ENCODE data around the gene OTX2.

OTX2 gene

DNA sequence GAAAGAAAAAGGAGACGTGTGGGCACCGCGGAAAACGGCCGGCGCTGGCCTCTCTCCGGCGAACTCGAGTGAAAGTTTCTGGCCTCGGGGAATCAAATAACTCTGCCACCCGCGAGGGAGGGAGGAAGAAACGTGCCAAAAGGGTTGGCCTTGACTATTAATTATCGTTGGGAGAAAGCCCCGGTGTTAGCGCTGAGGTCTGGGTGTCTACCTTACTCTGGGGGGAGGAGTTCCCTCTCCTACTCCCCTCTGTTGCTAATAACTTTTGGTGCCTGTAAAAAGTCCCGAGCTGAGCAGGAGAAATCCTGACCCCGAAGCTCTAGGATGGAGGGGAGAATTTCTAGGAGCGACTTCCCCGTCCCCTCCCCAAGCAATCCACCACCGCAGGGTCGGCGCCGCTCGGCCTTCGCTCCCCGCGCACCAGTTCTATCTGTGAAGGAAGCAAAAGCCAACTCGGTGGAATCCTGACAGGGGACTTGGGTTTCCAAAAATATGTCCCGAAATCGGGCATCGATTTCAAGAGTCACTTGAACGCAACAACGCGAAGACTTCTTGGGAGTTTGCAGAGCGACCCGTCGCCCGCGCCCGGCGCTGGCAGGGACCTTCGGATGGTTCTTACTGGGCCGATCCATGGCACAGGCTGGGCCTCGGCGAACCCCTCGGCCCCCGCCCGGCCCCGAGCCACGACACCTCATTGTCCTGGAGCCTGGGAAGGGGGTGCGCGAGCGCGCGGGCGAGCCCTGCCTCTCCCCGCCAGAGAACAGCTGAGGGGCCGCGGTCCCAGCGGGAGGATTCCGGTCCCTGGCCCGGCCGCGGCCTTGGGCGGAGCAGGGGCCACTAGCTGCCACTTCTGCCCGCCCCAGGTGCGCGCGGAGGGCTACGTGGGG, 1.7 kb downstream of the OTX2 start:
- in situ Hi-C loops (cut with MboI; ENCODE audit: low sequenced_read_pairs): loop anchor here (10.0 to 25.0 kb wide), 2 partner anchors 154 to 379 kb away; no protein-coding TSS in a partner anchor
- Histone ChIP-seq H3K27me3 (ENCODE audit: low read depth) (no peaks in the 10 kb centered on the region), H3K4me3 (peak overlapping the region; percentile 76), H3K36me3 (replicated peaks) (peaks cover 64% of the 10 kb centered on the region), H3K4me1 (peaks cover 22% of the 10 kb centered on the region), H3K9me3 (no peaks in the 10 kb centered on the region)
- peak in 1 of 2 experiments; percentile 71 for DNase-seq (ENCODE audit: low spot score in 2 of 2)

DNA sequence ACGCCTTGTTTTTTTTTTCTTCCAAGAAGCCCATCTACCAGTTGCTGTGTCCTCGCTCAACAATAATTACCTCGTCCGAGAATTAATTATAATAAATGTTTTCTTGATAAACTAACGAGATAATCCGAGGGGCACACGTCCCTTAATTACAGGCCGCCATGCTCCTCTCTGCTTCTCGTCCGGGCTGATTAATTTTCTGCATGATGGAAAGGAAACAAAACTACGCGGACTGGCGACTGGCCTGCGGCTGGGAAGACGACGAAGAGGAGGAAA, 2.2 kb downstream of the OTX2 start:
- DNase-seq (ENCODE audit: low spot score in 2 of 2): no peak
- in situ Hi-C loops (cut with MboI; ENCODE audit: low sequenced_read_pairs): loop anchor here (10.0 to 25.0 kb wide), 2 partner anchors 153 to 379 kb away; no protein-coding TSS in a partner anchor
- Histone ChIP-seq H3K4me1 (peaks cover 28% of the 10 kb centered on the region), H3K9me3 (no peaks in the 10 kb centered on the region), H3K27me3 (ENCODE audit: low read depth) (no peaks in the 10 kb centered on the region), H3K36me3 (replicated peaks) (peaks cover 70% of the 10 kb centered on the region), H3K4me3 (peak overlapping the region; percentile 76)

DNA sequence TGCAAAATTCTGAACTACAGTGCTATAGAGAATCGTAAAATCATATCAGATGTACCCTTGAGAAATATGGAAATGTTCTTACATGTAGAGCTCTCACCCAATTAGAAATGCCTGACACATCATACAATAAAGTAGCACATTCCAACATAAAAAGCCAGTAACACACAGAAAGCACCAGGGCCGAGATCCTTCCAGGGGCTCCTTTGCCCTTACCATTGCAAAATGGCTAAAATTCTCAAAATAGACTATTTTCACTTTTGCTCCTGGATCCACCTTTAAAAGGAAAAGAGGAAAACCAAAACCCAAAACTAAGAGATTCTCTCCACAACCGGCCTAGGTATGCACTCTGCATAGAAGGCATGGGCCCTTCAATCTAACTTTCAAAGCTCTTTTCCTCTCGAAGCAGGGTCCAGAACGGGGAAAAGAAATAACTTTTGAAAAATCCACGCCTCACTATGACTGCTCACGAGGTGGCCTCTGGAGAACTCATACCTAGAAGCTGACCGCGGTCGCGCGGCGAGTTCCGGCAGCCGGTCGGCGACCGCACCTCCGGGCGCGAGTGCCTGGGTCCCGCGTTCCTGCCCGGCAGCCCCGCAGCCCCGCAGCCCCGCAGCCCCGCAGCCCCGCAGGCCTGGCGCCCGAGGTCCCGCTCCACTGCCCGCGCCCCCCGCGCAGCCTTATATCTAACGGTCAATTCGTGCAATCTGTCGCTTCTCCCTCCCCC, 2.7 kb downstream of the OTX2 start:
- Histone ChIP-seq H3K4me1 (peaks cover 30% of the 10 kb centered on the region), H3K36me3 (replicated peaks) (peaks cover 75% of the 10 kb centered on the region), H3K4me3 (peak overlapping the region; percentile 76), H3K27me3 (ENCODE audit: low read depth) (no peaks in the 10 kb centered on the region), H3K9me3 (no peaks in the 10 kb centered on the region)
- in situ Hi-C loops (cut with MboI; ENCODE audit: low sequenced_read_pairs): loop anchor here (10.0 to 25.0 kb wide), 2 partner anchors 153 to 380 kb away; no protein-coding TSS in a partner anchor
- DNase-seq (ENCODE audit: low spot score in 2 of 2): peak in 1 of 2 experiments; percentile 40

DNA sequence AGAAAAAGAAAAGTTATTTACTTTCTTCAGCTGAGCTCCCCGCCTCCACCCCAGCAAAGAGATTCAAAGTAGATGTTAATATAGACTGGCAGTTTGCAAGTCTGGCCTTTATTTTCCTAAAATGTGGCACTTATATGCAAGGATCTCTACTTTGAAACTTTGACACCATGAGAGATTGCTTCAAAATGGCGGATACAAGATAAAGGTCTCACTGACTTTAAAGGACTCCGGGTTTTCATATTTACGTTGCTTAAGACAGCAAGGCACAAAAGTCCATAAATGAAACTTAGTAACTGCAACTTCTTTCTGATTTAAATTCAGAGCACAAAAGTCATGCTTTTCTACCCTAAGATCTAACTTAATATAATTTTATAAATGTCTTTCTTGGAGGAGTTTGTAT, 3.5 kb downstream of the OTX2 start:
- DNase-seq (ENCODE audit: low spot score in 2 of 2): peak in 1 of 2 experiments; percentile 39
- in situ Hi-C loops (cut with MboI; ENCODE audit: low sequenced_read_pairs): loop anchor here (10.0 to 25.0 kb wide), 2 partner anchors 152 to 381 kb away; no protein-coding TSS in a partner anchor
- Histone ChIP-seq H3K4me3 (peak overlapping the region; percentile 76), H3K36me3 (replicated peaks) (peaks cover 83% of the 10 kb centered on the region), H3K9me3 (no peaks in the 10 kb centered on the region), H3K27me3 (ENCODE audit: low read depth) (no peaks in the 10 kb centered on the region), H3K4me1 (peaks cover 29% of the 10 kb centered on the region)

DNA sequence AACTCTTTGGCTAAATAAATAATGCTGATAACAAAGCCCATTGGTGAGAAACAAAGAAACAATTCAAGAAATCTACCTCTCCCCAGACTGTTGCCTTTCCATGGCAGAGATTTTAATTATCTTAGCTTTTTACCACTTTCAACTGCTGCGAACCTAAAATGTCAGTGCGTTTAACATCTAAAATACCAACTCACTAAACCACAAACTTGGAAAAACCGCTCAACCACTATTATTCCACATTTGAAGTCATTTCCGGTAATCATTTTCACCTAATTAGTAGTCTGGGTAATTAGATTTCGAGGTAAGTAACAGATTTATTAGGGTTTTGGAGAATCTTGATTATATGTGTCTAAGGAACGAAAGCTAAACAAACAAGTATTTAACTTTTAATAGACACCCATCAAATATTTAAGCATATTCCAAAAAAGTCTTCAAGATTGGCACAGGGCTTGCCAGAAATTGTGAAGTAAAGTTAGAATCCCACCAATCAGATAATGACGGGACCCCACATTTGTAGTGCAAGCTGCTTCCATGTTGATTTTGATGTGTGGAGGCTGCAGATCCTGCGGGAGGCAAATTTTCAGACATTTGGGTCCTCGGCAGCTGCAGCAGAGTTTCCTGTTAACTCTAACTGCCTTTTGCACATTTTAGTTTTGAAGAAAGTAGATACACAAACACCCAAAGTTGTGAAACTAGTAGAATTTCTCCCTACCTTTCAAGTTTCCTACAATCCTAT, 4.1 kb downstream of the OTX2 start:
- peak overlapping the region; percentile 76 for H3K4me3 ChIP-seq
- H3K36me3 ChIP-seq (replicated peaks): peaks cover 89% of the 10 kb centered on the region
- no peaks in the 10 kb centered on the region for H3K27me3 ChIP-seq (ENCODE audit: low read depth)
- no peak for DNase-seq (ENCODE audit: low spot score in 2 of 2)
- peaks cover 29% of the 10 kb centered on the region for H3K4me1 ChIP-seq
- H3K9me3 ChIP-seq: no peaks in the 10 kb centered on the region
- in situ Hi-C loops (cut with MboI; ENCODE audit: low sequenced_read_pairs): loop anchor here (10.0 to 25.0 kb wide), 2 partner anchors 151 to 381 kb away; no protein-coding TSS in a partner anchor

DNA sequence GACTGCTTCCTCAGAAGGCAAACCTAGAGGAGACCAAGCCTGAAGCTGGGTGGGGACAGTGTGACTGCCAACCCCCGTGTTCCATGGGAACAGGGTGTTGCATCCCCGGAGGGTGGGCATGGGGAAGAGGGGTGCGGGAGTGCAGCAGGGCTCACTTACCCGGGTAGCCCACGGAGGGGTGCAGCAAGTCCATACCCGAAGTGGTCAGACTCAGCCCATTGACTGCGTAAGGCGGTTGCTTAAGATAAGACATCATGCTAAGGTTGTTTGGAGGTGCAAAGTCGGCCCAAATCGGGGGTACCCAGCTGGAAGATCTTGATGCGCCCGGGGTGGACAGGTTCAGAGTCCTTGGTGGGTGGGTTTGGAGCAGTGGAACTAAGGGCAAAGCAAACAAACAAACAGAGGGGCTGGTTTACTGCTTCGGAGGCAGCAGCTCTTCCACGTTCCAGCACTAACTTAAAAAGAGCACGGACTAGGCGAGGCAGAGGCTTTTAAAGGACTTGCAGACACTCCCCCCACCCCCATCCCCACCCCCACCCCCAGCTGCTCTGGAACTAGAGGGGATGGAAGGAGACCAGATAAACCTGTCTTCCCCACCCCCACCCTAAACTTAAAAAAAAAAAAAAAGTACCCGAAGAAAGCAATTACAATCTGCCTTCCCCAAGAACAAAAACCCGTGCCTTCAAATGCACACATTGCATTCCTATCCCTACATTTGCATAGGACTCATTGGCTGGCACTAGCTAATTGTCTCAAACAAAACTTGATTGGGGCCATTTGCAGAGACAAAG, 4.9 kb downstream of the OTX2 start:
- peak overlapping the region; percentile 76 for H3K4me3 ChIP-seq
- no peaks in the 10 kb centered on the region for H3K9me3 ChIP-seq
- H3K36me3 ChIP-seq (replicated peaks): peaks cover 96% of the 10 kb centered on the region
- no peak for DNase-seq (ENCODE audit: low spot score in 2 of 2)
- no peaks in the 10 kb centered on the region for H3K27me3 ChIP-seq (ENCODE audit: low read depth)
- in situ Hi-C loops (cut with MboI; ENCODE audit: low sequenced_read_pairs): loop anchor here (10.0 to 25.0 kb wide), 2 partner anchors 151 to 382 kb away; no protein-coding TSS in a partner anchor
- peaks cover 26% of the 10 kb centered on the region for H3K4me1 ChIP-seq

DNA sequence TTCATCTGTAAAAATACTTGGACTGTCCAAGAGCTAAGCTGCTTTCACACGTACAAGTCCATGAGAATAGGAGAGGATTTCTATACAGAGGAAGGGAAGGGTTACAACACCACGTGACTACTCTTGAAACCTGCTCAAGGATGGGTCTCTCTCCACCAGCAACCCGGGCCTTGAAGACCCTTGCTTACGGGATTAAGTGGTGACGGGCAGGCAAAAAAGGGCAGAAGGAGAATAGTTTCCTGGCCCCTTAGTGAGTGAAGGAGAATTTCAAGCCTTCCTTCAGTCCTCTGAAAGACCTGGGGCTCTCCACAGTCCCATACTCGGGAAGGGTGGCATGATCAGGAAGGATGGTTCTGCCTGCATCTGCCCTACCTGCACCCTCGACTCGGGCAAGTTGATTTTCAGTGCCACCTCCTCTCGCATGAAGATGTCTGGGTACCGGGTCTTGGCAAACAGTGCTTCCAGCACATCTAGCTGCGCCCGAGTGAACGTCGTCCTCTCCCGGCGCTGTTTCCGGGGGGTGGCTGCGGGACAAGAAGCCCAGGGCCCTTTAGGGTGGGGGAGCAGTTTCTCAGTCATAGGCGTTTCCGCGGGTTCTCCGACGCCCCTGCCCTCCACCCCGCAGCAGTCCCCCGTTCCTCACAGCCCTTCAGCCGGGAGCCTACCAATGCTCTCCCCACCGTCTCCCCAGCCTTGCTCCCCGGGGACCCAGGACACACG, 6.3 kb downstream of the OTX2 start:
- in situ Hi-C loops (cut with MboI; ENCODE audit: low sequenced_read_pairs): loop anchor here (10.0 to 25.0 kb wide), 2 partner anchors 149 to 383 kb away; no protein-coding TSS in a partner anchor

DNA sequence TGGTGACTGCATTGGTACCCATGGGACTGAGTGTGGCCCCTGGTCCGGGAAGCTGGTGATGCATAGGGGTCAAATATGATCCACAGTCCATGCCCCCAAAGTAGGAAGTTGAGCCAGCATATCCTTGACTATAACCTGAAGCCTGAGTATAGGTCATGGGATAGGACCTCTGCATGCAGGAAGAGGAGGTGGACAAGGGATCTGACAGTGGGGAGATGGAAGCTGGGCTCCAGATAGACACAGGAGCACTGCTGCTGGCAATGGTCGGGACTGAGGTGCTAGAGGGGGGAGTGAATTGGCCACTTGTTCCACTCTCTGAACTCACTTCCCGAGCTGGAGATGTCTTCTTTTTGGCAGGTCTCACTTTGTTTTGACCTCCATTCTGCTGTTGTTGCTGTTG, 8.4 kb downstream of the OTX2 start:
- no peaks in the 10 kb centered on the region for H3K9me3 ChIP-seq
- H3K27me3 ChIP-seq (ENCODE audit: low read depth): no peaks in the 10 kb centered on the region
- H3K4me1 ChIP-seq: peaks cover 30% of the 10 kb centered on the region
- no peak overlapping the region for H3K4me3 ChIP-seq
- H3K36me3 ChIP-seq (replicated peaks): peaks cover 85% of the 10 kb centered on the region
- DNase-seq (ENCODE audit: low spot score in 2 of 2): no peak
- in situ Hi-C loops (cut with MboI; ENCODE audit: low sequenced_read_pairs): loop anchor here (10.0 to 25.0 kb wide), 2 partner anchors 147 to 385 kb away; no protein-coding TSS in a partner anchor

More for the DNA sequence above, 6.3 kb downstream of the OTX2 start:
- no peaks in the 10 kb centered on the region for H3K9me3 ChIP-seq
- peak overlapping the region; percentile 19 for H3K4me3 ChIP-seq
- H3K36me3 ChIP-seq (replicated peaks): peaks cover 98% of the 10 kb centered on the region
- no peaks in the 10 kb centered on the region for H3K27me3 ChIP-seq (ENCODE audit: low read depth)
- peak in 1 of 2 experiments; percentile 22 for DNase-seq (ENCODE audit: low spot score in 2 of 2)
- H3K4me1 ChIP-seq: peaks cover 29% of the 10 kb centered on the region

DNA sequence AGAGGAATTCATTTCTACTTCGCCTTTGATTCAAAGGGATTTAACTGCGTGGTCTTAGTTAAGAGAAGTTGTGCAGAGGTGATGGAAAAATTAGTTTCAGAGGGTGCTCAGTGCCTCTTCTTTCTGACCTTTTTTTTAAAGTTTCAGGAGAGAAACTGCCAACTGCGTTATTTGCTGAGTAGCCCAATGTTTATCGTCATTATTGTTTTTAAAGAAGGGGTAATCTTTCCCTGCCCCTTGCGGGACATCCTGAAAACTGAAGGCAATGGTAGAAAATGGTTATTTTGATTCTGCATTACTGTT, 11.0 kb downstream of the OTX2 start:
- in situ Hi-C loops (cut with MboI; ENCODE audit: low sequenced_read_pairs): no loop called here
- Histone ChIP-seq H3K27me3 (ENCODE audit: low read depth) (no peaks in the 10 kb centered on the region), H3K4me1 (peaks cover 19% of the 10 kb centered on the region), H3K9me3 (no peaks in the 10 kb centered on the region), H3K4me3 (no peak overlapping the region), H3K36me3 (replicated peaks) (peaks cover 61% of the 10 kb centered on the region)
- no peak for DNase-seq (ENCODE audit: low spot score in 2 of 2)

DNA sequence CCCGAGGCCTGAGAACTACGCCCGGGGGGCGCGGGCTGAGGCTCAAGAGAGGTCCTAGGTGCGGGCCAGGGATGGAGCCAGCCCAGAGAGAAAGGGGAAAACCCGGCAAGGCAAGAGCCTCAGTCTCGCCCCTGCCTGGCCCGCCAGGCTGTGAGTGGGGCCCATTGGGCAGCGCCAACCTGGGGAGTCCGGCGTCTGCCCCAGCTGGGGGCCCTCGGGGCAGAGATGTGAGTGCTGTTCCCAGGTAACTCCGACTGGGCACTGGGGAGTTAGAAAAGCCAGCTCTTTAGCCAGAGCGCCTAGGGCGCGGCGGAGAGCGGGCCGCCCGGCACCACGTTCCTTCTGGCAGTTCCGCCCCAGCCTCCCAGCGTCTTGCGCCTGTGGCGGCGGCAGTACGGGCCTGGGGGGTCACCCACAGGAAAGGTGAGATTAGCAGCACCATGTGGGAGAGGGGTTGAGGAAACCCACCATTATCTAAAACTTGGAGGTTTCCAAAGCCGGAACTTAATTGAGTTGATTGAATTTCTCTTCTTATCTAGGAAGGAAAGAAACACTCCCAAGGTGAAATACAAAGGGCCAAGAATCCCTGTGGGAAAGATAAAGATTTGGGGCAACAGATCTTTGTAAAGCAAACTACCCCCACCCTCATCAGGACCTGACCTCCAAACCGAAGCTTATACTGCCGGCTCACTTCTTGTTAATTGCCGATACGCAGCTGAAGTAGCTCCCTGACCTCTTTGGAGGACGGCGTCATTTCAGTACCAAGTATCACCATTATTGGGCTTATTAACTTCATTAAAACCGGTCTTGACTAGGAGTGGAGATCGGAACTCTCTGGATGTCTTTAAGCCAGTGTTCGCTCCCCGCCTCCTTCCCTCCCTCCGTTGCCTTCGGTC, 11.6 kb downstream of the OTX2 start:
- Histone ChIP-seq H3K4me3 (no peak overlapping the region), H3K9me3 (no peaks in the 10 kb centered on the region), H3K27me3 (ENCODE audit: low read depth) (no peaks in the 10 kb centered on the region), H3K4me1 (peaks cover 18% of the 10 kb centered on the region), H3K36me3 (replicated peaks) (peaks cover 55% of the 10 kb centered on the region)
- no peak for DNase-seq (ENCODE audit: low spot score in 2 of 2)
- in situ Hi-C loops (cut with MboI; ENCODE audit: low sequenced_read_pairs): no loop called here

DNA sequence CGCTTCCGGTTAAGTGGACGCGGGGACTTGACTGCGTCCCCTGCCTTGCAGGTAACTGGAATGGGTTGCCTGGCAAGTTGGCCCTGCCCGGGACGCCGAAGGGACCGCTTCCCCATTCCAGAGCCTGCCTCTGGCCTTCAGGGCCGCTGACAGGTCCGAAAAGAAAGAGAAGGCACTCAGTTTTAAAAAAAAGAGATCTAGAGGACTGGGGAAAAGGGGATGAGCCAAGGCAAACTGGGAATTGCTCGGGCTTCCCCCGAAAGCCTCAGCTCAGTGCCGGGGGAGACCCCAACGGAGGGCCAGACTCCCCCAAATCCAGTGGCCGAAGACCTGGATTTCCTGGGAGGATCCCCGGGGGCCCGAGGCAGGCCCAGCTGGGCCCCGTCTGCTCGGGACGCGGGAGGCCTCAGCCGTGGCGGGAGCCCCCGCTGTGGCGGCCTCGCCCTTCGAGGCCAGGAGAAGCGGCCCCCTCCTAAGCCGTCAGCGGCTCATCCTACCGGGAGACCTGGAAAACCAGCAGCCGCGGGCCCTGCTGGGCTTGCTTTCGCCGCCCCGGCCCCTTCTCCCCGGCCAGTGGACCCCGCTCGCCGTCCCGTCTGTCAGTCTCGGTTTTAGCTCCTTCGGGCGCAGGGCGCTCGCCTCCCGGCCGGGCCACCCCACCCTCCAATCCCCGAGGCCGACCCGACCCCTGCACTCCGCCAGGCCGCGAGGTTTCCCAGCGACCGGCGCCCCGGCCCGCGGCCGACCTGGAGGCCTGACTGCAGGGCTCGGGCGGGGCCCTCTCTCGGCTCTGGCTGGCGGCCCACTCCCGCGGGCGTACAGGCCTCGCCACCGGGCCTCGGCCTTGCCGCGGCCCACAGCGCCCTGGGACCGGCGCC, 12.5 kb downstream of the OTX2 start:
- peaks cover 12% of the 10 kb centered on the region for H3K4me1 ChIP-seq
- DNase-seq (ENCODE audit: low spot score in 2 of 2): peak in 1 of 2 experiments; percentile 38
- H3K27me3 ChIP-seq (ENCODE audit: low read depth): no peaks in the 10 kb centered on the region
- in situ Hi-C loops (cut with MboI; ENCODE audit: low sequenced_read_pairs): no loop called here
- H3K4me3 ChIP-seq: no peak overlapping the region
- peaks cover 46% of the 10 kb centered on the region for H3K36me3 ChIP-seq (replicated peaks)
- no peaks in the 10 kb centered on the region for H3K9me3 ChIP-seq
